Stimulated activated CD8-positive, alpha-beta memory T cell treated with anti-CD3 and anti-CD28 coated beads, Interleukin-4, amount 100 ng/mL, for 24 hours (primary cell): ENCODE results near the gene TSPAN7.

Experiments used
- DNase-seq: peaks from one replicate; pipeline ENCODE4 v3.0.0-alpha.2; 2020; ENCODE audit warnings: low read depth

TSPAN7 gene

DNA sequence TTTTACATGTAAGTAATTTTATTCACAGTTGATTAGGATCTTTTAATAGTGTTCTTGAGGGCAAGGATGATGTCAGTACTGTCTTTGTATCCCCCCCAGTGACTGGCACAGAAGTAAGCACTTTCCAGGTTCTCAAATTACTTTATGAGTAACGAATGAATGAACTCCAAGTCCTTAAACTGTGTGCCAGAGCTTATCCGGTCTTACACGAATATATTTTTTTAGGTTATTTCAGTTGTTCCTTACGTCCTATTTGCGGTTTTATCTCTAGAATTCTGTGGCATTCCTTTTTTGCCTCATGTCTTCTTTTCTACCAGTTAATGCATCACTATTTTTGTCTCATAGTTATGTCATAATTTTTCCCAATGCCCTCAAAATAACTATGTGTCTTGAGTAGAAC lies 133.1 kb downstream of the TSPAN7 start:
- DNase-seq = no peak

DNA sequence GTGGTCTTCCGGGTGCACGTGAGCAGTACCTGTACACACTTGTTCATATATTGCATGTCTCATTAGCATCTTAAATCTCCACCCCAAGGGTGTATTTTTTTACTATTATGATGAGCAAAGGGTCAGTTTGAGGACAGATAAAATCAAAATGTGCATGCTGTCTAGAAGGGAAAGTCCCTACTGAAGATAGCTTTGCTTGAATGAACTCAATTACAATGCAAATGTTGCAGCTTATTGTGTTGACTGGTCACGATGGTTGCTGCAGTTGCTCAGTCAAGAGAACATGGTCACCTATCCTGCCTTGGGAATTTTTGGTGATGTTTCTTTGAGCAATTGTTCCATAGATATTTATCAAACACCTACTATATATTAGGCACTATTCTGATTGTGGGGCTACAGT lies 136.1 kb downstream of the TSPAN7 start:
- DNase-seq = no peak

GRCh38 chrX:38699121-38699520 lies 137.8 kb downstream of the TSPAN7 start:
- no peak for DNase-seq

DNA sequence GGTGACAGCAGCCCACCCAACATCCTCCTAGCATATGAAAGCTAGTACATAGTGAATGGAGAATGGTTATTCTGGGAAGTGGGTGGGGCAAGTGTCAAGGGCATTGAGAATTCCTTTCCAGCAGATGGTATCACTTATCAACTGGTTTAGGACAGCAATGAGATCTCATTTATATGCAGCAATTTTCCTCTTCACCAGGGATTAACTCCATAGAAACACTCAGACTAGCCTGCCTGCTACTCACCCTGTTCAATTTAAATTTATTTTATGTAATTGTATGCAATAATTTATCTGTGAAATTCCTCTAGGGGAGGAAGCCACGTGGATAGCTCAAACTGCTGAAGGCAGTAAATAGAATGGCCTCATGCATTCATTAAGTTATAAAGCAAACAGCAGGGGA lies 138.4 kb downstream of the TSPAN7 start:
- no peak for DNase-seq

DNA sequence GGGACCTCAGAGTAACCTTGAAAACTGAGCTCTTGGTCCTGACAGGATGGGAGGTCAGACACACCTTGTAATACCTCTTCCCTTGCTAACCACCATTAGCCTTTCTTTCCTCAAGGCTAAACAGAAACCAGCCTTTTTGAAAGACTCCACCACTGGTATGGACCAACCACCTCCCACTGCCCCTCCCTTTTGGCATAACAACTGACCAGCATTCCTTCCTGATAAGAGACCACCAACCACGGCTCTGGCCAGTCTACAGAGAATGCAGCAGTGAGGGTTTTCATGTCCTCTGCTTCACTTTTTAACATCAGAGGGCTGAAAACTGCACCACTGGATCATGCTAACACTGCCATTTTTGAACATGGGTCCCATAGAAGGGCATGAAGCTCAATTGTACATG lies 139.7 kb downstream of the TSPAN7 start:
- DNase-seq = no peak

DNA sequence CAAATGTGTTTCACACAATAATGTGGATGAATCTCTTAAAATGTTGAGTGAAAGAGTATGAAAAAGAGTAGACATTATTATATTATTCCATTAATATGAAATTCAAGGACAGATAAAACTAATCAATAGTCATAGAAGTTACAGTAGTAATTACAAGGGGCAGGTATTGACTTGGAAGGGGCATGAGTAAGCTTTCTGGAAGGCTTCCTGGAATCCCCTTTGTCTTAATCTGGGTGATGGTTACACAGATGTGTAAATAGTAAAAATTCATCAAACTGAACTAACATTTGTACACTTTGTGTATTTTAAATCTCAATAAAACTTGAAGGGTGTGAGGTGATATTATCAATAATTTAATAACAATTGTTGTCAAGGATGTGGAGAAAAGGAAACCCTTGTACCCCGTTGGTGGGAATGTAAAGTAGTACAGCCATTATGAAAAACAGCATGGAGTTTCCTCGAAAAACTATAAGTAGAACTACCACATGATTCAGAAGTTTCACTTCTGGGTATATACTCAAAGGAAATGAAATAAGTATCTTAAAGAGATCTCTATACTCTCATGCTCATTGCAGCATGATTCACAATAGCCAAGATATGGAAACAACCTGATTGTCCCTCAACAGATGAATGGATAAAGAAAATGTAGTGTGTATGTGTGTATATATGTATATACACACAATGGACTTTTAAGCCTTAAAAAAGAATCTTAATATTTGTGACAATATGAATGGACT lies 143.0 kb downstream of the TSPAN7 start:
- no peak for DNase-seq

DNA sequence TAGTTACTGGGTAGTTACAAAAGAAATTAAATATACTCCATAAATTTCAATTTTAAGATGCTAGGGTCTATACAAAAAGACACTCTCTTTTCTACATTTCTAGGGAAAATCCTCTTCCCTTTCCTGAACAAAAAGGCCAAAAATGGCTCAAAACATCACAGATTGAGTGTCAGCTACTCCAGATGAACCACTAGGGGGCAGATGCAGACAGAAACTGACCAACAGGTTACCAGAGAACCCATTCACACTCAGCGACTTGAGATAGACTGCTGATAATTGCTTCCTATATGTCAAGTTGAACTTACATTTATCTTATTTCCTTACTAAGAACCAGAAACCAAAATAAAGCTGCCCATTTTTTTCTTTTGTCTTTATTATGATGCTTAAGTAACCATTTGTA lies 156.5 kb downstream of the TSPAN7 start:
- DNase-seq = no peak

DNA sequence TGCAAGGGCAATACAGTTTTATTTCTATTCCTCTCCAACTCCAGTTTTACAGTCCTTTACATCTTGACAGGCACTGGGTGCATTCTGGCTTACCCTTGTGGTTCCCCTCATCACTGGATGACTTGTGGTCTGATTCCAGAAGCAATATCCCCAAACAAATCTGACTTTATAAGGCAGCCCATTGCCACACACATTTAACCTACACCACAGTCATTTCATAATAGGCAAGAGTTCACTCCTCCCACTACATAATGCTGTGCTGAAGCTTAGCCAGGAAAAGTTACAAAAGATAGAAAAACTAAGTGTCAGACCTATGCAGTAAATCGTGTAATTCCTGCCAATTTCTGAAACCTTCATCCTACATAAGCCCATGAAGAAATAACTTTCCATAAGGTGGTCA lies 157.0 kb downstream of the TSPAN7 start:
- DNase-seq = no peak

DNA sequence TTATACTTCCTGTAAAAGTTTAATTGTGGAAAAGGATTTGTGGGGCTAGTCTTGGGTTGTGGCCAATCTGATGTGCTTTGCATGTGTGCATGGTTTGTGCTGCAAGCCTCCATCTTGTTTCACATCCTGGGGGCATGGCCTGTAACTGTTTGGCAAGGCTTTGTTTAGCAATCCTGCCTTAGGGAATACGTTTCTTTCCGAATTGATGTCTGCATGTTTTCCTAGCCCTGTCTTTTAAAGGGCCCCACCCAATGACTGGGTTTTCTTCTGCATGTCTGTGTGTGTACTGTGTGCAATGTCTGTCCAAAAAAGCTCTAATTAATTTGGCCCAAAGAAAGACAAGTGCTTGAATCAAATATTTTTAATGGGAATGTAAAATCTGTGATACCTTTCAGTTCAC lies 165.3 kb downstream of the TSPAN7 start:
- DNase-seq = no peak

GRCh38 chrX:38727668-38728067 lies 166.3 kb downstream of the TSPAN7 start:
- no peak for DNase-seq

DNA sequence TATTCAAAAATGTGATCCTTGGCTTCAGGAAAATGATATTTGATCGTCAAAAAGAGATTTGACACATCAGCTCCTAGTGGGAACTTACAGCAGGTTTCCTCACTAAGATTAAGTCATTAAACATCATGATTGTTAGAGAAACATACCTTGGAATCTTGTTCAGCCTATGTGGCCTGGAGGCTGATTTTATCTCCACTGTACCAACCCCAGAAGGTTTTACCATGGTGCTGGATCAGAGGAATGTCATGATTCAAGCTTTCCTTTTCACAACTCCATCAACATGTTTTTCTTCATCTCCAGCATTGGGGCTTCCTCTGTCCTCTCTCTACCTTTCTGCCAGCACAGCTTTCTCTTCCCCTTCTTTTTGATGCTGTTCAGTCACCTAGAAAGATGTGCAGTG lies 171.5 kb downstream of the TSPAN7 start:
- DNase-seq = no peak
